ENCODE results near the gene HNRNPLL. TPM values are rescaled to one million over a fixed set of nuclear protein-coding genes. Genes with fewer than 3 reads are reported as not detected.

The HNRNPLL gene
- total and polyA plus RNA-seq, 2 of the 13 experiments (the other 11 are each of a cell fraction or from before 2014, with no cell fraction given): 49.4 to 103 TPM

GRCh38 chr2:38620282-38620977, 17.7 kb upstream of the HNRNPLL start (continued):
- TF ChIP-seq HNRNPH1 (optimal IDR thresholded peaks at IDR 0.05; ENCODE audit: low read depth, low read length) (no peak), ZNF326 (CRISPR knock-in tag; IDR thresholded peaks at IDR 0.05; ENCODE audit: borderline replicate concordance) (no peak), ARID3A (IDR thresholded peaks at IDR 0.05; ENCODE audit: low read depth, low read length) (peak; percentile 76), HMGA1 (CRISPR knock-in tag; conservative IDR thresholded peaks at IDR 0.05) (no peak), ZNF761 (CRISPR knock-in tag; conservative IDR thresholded peaks at IDR 0.05) (no peak), AKAP8 (CRISPR knock-in tag; IDR thresholded peaks at IDR 0.05) (no peak), ZNF282 (IDR thresholded peaks at IDR 0.05; ENCODE audit: partially characterized antibody) (no peak), MLLT10 (CRISPR knock-in tag; IDR thresholded peaks at IDR 0.05) (no peak), NR2F1 (CRISPR knock-in tag; IDR thresholded peaks at IDR 0.05) (peak in 1 of 2 experiments; percentile 64; a peak in 2 of 4 replicates), CBFB (CRISPR knock-in tag; IDR thresholded peaks at IDR 0.05) (no peak), REXO4 (CRISPR knock-in tag; IDR thresholded peaks at IDR 0.05; ENCODE audit: borderline replicate concordance) (no peak), ZNF496 (CRISPR knock-in tag; IDR thresholded peaks at IDR 0.05; ENCODE audit: insufficient replicate concordance) (no peak), RXRA (CRISPR knock-in tag; IDR thresholded peaks at IDR 0.05) (no peak), ZNF484 (CRISPR knock-in tag; IDR thresholded peaks at IDR 0.05; ENCODE audit: borderline replicate concordance, low read depth) (no peak), TGIF2 (CRISPR knock-in tag; IDR thresholded peaks at IDR 0.05) (no peak), ZNF343 (CRISPR knock-in tag; IDR thresholded peaks at IDR 0.05) (no peak), TBL1XR1 (IDR thresholded peaks at IDR 0.05; ENCODE audit: borderline replicate concordance, low read length, partially characterized antibody) (peak; percentile 93)
- TF ChIP-seq, protein P1, sequence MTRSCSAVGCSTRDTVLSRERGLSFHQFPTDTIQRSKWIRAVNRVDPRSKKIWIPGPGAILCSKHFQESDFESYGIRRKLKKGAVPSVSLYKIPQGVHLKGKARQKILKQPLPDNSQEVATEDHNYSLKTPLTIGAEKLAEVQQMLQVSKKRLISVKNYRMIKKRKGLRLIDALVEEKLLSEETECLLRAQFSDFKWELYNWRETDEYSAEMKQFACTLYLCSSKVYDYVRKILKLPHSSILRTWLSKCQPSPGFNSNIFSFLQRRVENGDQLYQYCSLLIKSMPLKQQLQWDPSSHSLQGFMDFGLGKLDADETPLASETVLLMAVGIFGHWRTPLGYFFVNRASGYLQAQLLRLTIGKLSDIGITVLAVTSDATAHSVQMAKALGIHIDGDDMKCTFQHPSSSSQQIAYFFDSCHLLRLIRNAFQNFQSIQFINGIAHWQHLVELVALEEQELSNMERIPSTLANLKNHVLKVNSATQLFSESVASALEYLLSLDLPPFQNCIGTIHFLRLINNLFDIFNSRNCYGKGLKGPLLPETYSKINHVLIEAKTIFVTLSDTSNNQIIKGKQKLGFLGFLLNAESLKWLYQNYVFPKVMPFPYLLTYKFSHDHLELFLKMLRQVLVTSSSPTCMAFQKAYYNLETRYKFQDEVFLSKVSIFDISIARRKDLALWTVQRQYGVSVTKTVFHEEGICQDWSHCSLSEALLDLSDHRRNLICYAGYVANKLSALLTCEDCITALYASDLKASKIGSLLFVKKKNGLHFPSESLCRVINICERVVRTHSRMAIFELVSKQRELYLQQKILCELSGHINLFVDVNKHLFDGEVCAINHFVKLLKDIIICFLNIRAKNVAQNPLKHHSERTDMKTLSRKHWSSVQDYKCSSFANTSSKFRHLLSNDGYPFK (CRISPR knock-in tag; IDR thresholded peaks at IDR 0.05; ENCODE audit: borderline replicate concordance): no peak
- TF ChIP-seq, protein P2, sequence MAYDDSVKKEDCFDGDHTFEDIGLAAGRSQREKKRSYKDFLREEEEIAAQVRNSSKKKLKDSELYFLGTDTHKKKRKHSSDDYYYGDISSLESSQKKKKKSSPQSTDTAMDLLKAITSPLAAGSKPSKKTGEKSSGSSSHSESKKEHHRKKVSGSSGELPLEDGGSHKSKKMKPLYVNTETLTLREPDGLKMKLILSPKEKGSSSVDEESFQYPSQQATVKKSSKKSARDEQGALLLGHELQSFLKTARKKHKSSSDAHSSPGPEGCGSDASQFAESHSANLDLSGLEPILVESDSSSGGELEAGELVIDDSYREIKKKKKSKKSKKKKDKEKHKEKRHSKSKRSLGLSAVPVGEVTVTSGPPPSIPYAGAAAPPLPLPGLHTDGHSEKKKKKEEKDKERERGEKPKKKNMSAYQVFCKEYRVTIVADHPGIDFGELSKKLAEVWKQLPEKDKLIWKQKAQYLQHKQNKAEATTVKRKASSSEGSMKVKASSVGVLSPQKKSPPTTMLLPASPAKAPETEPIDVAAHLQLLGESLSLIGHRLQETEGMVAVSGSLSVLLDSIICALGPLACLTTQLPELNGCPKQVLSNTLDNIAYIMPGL (CRISPR knock-in tag; IDR thresholded peaks at IDR 0.05; ENCODE audit: borderline replicate concordance in 1 of 2, low read depth in 1 of 2): no peak
- TF ChIP-seq, protein P3, sequence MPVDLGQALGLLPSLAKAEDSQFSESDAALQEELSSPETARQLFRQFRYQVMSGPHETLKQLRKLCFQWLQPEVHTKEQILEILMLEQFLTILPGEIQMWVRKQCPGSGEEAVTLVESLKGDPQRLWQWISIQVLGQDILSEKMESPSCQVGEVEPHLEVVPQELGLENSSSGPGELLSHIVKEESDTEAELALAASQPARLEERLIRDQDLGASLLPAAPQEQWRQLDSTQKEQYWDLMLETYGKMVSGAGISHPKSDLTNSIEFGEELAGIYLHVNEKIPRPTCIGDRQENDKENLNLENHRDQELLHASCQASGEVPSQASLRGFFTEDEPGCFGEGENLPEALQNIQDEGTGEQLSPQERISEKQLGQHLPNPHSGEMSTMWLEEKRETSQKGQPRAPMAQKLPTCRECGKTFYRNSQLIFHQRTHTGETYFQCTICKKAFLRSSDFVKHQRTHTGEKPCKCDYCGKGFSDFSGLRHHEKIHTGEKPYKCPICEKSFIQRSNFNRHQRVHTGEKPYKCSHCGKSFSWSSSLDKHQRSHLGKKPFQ (CRISPR knock-in tag; IDR thresholded peaks at IDR 0.05; ENCODE audit: insufficient replicate concordance): no peak
